ENCODE results near the gene ZBTB45. TPM values are rescaled to one million over a fixed set of nuclear protein-coding genes. Genes with fewer than 3 reads are reported as not detected.

The ZBTB45 gene
- total RNA-seq, 1 donor from 2014 or later = 46.5 TPM

GRCh38 chr19:58538257-58539168 is 18.9 kb upstream of the ZBTB45 start:
- Histone ChIP-seq H3K27ac (no peak overlapping the region), H3K9me3 (no peaks in the 10 kb centered on the region), H3K4me1 (peaks cover 0 to 12% of the 10 kb centered on the region in 2 donors), H3K36me3 (no peaks in the 10 kb centered on the region), H3K27me3 (peaks cover 13% of the 10 kb centered on the region), H3K4me3 (peak overlapping the region; percentile 7 to 23)
- intact Hi-C loops (cut with DNase I) = no loop called here
- DNase-seq (ENCODE audit: low spot score in 2 of 2) = no peak
- TF ChIP-seq, protein P1, sequence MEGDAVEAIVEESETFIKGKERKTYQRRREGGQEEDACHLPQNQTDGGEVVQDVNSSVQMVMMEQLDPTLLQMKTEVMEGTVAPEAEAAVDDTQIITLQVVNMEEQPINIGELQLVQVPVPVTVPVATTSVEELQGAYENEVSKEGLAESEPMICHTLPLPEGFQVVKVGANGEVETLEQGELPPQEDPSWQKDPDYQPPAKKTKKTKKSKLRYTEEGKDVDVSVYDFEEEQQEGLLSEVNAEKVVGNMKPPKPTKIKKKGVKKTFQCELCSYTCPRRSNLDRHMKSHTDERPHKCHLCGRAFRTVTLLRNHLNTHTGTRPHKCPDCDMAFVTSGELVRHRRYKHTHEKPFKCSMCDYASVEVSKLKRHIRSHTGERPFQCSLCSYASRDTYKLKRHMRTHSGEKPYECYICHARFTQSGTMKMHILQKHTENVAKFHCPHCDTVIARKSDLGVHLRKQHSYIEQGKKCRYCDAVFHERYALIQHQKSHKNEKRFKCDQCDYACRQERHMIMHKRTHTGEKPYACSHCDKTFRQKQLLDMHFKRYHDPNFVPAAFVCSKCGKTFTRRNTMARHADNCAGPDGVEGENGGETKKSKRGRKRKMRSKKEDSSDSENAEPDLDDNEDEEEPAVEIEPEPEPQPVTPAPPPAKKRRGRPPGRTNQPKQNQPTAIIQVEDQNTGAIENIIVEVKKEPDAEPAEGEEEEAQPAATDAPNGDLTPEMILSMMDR (IDR thresholded peaks at IDR 0.05) = no peak

DNA sequence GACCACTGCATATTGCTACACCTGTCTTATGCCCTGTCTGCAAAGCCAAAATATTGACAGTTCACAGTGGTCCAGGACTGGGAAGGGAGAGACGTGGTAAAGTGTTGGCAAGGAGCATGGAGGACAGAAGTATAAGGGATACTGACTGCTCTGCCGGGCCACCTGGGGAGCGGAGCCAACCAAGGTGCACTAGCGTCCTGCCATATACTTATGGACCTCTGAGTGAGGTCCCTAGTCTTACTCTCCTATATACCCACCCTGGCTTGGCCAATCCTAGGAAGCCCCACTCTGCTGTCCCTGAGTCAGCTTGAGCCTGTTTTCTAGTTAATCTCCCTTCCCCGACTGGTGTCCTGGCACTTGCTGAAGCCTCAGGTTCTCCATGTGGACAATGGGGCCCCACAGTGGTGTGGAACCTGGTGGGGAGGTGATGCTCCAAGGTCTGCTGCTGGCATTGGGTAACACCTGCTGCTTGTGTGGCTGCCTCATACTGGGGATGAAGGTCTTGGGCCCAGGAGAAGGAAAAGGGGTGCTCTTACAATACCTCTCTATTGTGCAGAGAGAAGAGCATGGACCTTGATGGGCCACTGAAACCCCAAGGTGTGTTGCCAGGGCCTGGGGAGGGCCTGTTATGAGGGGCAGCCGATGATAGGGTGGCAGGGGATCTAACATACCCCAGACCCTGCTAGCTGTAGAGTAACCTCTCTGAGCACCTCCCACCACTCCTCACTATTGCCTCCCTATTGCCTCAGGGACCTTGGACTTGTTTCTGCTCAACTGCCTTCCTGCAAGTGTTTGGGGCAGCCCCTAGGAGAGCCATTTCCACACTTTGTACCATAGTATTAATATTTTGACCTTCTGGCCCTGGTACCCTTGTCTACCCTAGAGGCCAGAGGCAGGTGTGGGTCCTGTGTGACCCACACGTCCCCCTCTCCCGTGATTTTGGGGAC is 17.5 kb upstream of the ZBTB45 start:
- Histone ChIP-seq H3K4me3 (no peak overlapping the region), H3K27ac (no peak overlapping the region), H3K36me3 (no peaks in the 10 kb centered on the region), H3K9me3 (no peaks in the 10 kb centered on the region), H3K4me1 (peaks cover 0 to 7% of the 10 kb centered on the region in 2 donors), H3K27me3 (peaks cover 13% of the 10 kb centered on the region)
- no peak for DNase-seq (ENCODE audit: low spot score in 2 of 2)
- TF ChIP-seq, protein P1 (IDR thresholded peaks at IDR 0.05) = no peak
- intact Hi-C loops (cut with DNase I) = no loop called here

GRCh38 chr19:58535857-58536256 is 16.2 kb upstream of the ZBTB45 start:
- Histone ChIP-seq H3K36me3 (no peaks in the 10 kb centered on the region), H3K27me3 (peaks cover 13% of the 10 kb centered on the region), H3K9me3 (no peaks in the 10 kb centered on the region), H3K4me1 (peaks cover 0 to 7% of the 10 kb centered on the region in 2 donors), H3K4me3 (no peak overlapping the region), H3K27ac (no peak overlapping the region)
- intact Hi-C loops (cut with DNase I) = no loop called here
- TF ChIP-seq, protein P1 (IDR thresholded peaks at IDR 0.05) = no peak
- DNase-seq (ENCODE audit: low spot score in 2 of 2) = no peak

- intact Hi-C loops (cut with DNase I) = no loop called here
- DNase-seq (ENCODE audit: low spot score in 2 of 2) = no peak
- H3K27me3 ChIP-seq = no peaks in the 10 kb centered on the region
- no peak overlapping the region for H3K27ac ChIP-seq
- H3K9me3 ChIP-seq = no peaks in the 10 kb centered on the region
- H3K36me3 ChIP-seq = no peaks in the 10 kb centered on the region
- TF ChIP-seq, protein P1 (IDR thresholded peaks at IDR 0.05) = no peak
- H3K4me1 ChIP-seq = no peaks in the 10 kb centered on the region
- H3K4me3 ChIP-seq = no peak overlapping the region
Measured at GRCh38 chr19:58531034-58531840, 11.6 kb upstream of the ZBTB45 start.

- TF ChIP-seq, protein P1 (IDR thresholded peaks at IDR 0.05) = no peak
- no peaks in the 10 kb centered on the region for H3K9me3 ChIP-seq
- no peak overlapping the region for H3K4me3 ChIP-seq
- H3K4me1 ChIP-seq = no peaks in the 10 kb centered on the region
- H3K36me3 ChIP-seq = no peaks in the 10 kb centered on the region
- no peaks in the 10 kb centered on the region for H3K27me3 ChIP-seq
- no peak for DNase-seq (ENCODE audit: low spot score in 2 of 2)
- no peak overlapping the region for H3K27ac ChIP-seq
- intact Hi-C loops (cut with DNase I) = no loop called here
Measured at GRCh38 chr19:58529405-58529804, 9.8 kb upstream of the ZBTB45 start.
